ENCODE results near the gene LEAP2.

Gene LEAP2

DNA sequence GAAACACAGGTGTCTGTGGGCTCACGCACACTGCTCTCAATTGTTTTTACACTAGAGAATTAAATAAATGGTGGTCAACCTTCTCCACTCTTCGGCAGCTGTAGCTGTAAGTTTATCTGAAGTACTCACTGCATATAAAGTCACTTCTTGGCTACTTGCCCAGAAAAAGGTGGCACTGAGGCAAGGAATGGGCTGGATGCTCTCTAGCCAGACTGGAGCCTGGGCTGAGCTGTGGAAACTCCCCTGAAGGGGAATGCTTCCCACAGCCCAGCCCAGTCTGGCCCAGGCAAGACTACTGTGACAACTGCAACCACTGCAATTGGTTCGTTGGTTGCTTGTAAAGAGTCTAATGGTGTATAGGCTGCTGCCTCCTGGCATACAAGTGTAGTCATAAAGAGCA is 4.5 kb downstream of the LEAP2 start:
- no peak for DNase-seq (ENCODE audit: low spot score)

DNA sequence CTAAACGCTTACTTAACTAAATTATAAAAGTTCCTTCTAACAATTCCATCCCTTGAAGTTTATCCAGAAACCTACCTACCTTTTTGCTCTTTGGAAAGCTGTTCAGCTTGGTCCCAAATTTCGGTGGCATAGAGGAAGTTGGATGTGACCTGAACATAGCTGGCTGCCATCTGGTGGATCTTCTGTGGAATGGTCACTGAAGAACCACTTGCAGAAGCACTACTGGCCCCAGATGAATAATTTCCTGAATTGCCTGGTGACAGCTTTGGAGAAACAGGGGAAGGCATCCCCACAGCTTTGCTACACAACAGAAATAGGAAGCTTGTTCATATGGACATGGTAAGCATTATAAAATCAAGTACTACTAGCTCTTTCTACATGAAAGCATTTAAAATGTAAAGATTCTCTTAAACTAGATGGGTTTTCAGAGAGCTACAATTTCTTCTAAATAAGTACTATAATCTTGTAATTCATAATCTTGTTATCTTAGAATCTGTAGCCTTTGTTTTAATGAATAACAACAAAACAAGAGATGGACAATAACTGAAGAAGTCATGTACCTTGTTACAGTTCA is 9.9 kb downstream of the LEAP2 start:
- no peak for DNase-seq (ENCODE audit: low spot score)

DNA sequence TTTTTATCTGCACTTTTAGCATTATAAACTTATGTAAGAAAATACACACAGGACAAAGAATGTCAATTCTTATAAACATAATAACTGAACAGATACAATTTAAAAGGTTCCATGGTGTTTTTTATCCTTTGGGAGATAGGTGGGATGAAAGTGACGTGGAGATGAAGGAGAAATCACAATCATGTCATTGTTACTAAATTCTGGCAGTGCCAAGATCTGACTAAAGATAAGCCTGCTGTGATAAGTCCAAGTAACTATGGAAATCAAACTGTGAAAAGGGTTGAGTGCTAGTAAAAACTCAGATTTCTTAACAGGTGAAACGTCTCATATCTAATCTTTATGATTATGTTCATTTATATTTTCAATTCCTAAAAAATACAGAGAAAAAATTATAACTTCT is 11.1 kb downstream of the LEAP2 start:
- no peak for DNase-seq (ENCODE audit: low spot score)

DNA sequence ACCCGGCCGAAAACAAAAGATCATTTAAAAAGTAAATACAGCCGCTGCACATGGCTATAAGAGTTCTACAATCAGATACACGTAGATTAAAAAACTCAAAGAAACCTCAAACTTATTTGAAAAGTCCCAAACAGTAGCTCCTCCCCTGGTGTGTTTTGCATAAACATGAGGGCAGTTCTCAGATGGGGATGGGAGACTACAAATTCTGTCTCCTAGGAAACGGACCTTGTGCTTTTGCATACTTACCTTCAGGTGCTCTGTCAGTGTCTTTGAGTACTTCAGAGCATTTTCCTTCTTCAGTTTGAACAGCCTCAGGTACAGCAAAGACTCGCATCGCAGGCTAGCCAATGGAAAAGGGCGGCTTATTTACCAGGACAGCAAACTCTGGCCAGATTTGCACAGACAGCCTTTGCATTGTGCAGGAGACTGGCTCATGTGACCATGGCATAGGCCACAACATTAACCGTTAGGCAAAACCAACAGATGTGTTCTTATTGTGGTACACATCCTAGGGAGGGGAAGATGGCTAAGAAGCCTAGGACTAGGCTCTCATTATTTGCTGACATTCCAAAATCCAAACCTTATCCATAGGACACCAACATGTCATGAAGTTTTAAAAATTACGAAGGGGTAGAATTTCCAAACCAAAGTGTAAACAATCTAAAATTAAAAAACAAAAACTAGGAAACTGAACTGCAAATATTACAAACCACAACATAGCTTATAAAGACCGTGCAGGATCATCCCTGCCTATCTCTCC is 12.8 kb downstream of the LEAP2 start:
- no peak for DNase-seq (ENCODE audit: low spot score)

DNA sequence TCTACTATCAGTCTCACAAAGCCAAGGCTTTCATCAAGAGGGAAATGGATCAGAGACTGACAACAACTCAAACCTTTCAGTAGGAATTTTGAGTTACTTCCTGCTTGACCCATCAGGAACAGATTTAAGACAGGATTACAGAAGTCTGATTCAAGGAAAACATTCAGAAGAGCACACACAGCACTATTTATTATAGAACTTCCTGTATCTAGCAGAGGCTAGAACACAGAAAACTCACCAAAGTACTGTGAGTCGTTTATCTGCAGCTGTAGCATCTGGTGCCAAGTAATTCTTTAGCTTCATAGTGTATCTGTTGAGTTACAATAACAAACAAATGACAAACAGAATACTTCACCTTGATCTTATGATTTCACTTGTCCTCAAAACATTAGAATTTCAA is 13.8 kb downstream of the LEAP2 start:
- no peak for DNase-seq (ENCODE audit: low spot score)

DNA sequence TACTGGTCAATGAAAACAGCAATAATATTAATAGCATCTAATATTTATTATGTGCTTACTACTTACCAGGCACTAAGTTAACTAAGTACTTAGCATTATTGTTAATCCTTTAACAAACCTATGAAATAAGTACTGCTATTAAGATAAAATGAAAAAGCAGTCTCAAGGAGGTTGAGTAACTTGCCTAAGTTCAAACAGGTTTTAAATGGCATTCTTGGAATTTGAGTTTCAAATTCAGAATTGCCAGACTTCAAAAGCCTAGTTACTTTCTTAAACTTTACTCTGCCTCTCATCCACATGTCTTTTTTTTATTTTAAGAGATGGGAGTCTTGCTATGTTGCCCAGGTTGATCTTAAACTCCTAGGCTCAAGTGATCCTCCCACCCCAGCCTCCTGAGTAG is 16.0 kb downstream of the LEAP2 start:
- no peak for DNase-seq (ENCODE audit: low spot score)

DNA sequence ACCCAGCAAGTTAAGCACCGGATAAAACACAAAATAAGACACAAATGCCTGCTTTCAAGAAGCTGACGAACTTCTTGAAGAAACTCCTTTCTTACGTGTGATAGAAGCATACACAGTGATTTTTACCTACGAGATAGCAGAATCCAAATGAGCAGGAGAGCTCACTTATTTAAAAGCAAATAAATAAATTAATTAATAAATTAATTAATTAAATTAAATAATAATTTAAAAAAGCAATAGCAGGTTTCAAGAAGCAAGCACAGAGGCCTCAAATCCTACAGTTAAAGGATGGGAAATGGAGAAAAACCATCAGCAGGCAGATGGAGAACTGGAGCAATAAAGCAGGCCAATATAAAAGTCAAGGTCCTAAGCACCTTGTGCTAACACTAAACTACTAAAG is 17.3 kb downstream of the LEAP2 start:
- no peak for DNase-seq (ENCODE audit: low spot score)

DNA sequence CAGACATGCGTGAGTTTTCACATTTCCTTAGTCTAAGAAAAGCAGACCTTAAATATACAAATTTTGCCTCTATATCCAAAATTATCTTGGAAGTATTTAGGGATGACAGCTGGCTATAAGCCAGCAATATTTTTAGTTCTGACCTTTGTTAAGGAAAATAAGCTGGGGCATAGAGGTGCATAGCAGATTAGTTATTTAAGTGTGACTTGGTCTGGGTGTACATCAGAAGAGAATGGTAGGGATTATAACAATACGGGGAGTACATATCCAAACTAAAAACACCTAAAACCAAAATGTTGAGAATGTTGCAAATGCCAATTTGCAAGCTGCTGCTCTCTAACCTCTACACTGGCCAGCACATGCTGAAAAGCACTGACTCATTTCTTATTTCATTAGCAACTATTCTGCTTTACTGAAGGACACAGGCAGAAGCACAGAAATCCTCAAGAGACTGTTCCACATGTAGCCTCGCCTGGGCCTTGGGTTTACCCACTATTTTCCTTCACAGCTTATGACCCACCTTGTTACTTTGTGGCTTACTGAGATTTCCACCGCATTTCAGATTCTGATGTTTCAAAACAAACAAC is 22.3 kb downstream of the LEAP2 start:
- DNase-seq (ENCODE audit: low spot score) = no peak

DNA sequence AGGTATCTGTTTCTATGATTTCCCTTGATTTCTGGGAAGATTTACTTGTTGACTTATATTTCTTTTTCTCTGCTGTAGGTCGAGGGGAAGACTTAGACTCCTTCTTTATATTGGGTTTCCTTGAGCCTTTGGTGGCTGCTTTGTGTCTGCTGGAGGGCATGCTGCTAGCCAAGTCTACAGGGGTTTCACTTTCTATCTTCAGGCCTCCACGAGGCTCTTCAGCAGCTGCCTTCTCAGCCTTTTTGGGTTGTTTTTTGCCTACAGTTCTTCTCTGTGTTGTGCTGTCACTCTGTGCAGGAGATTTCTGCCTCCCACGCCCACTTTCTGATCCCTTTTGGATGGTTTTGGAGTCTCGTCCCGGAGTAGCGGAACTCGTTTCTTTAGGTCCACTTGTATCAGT is 23.2 kb downstream of the LEAP2 start:
- no peak for DNase-seq (ENCODE audit: low spot score)

DNA sequence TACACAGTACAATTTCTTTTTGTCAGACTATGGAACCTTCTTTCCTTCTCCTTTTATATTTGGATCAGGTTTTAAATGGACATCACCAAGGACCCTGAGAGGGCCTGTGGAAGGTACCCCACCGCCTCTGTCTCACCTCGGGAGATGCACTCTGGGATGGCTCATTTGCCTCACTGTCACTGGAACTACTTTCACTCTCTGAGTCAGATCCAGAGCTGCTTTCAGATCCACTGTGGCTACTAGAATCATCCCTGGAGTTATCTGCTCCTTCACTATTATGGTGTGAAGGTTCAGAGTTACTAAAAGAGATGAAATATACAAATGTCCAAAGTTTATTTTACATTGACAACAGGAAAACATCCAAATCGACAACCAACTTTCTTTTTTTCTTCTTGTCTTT is 24.6 kb downstream of the LEAP2 start:
- no peak for DNase-seq (ENCODE audit: low spot score)

DNA sequence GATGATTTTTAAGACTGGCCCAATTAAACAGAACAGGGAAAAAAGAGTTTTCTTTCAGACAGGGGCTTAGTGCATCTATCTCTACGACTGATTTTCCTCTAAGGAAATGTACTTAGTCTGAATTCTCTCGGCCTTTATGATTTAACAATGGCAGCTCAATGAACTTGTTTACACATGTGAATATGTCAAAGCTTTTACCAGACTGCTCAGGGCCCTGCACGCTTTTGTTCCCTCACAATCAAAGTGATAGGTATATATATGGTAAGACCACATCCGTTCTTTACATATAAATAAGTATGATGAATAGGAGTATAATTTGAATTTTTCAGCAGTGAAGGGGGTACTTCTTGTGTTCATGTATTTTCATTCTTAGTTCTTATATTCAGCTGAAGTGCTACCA is 27.6 kb downstream of the LEAP2 start:
- DNase-seq (ENCODE audit: low spot score) = no peak

DNA sequence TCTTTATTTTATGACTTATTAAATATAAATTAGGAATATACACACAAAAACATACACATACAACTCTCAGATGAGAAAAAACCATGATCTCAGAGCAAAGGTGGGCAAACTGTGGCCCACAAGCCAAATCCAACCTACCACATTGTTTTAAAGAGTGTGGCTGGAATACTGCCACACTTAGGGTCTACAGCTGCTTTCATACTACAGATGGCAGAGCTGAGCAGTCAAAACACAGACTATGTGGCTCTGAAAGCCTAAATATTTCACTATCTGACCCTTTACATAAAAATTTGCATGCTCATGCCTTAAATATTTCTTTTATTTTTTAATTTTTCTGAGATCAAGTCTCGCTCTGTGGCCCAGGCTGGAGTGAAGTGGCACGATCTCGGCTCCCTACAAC is 28.3 kb downstream of the LEAP2 start:
- DNase-seq (ENCODE audit: low spot score) = no peak

DNA sequence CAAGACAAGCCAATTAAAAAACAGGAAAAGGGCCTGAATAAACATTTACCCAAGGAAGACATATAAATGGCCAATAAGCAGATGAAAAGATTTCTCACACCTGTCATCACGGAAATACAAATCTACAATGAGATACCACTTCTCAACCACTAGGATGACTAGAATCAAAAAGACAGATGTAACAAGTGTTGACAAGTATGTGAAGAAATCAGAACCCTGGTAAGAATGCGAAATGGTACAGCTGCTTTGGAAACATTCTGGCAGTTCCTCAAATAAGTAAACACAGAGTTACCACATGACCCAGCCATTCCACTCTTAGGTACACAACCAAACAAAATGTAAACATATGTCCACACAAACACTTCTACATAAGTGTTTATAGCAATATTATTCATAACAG is 32.5 kb downstream of the LEAP2 start:
- no peak for DNase-seq (ENCODE audit: low spot score)

DNA sequence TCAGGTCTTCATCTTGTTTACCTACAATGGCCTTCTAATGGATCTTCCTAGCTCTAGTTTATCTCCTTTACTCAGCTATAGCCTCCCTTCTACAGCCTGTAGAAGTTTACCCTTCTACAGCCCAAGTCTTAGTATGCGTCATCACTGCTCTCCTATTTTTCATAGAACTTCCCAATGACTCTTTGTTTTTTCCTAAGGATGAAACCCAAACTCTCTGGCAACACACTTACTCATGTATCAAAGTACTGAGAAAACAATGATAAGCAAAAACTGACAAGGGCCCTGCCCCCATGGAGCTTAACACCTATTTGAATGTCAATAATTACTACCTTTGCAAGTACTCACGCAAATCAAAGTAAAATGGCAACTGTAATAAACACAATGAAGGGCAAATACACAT is 33.7 kb downstream of the LEAP2 start:
- DNase-seq (ENCODE audit: low spot score) = no peak

DNA sequence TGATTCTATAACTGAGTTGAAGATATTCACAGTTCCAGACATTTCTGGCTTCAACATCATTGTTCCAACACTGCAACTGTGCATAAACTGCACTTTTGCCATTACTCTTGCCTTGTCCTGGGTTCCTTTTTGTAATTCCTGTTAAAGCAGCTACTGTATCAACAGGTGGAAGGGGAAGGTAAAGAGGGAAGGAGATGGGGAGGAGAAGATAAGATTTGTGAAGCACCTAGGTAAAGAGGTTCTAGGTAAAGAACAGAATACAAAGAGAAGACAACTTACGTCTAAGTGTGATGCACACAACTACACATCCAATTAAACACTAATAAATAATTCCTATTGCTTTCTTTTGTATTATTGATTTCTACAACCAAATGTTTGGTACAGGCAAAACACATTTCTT is 36.2 kb downstream of the LEAP2 start:
- no peak for DNase-seq (ENCODE audit: low spot score)

DNA sequence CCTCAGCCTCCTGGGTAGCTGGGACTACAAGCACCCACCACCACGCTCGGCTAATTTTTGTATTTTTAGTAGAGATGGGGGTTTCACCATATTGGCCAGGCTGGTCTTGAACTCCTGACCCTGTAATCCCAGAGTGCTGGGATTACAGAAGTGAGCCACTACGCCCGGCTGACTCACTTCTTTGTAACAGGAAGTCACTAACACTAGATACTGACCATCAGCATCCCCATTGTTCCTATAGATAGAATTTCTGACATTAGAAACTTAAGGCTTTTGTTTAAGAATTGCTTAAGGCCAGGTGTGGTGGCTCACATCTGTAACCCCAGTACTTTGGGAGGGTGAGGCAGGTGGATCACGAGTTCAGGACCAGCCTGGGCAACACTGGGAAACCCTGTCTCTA is 42.2 kb downstream of the LEAP2 start:
- no peak for DNase-seq (ENCODE audit: low spot score)

DNA sequence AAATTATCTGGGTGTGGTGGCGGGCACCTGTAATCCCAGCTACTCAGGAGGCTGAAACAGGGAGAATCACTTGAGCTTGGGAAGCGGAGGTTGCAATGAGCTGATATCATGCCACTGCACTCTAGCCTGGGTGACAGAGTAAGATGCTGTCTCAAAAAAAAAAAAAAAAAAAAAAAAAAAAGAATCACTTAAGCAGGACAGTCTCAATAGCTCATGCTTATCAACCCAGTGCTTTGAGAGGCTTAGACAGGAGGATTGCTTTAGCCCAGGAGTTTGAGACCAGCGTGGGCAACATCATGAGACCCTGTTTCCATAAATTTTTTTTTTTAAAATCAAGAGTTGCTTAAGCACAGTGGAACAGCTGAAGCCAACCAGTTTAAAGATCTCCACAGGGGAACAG is 42.6 kb downstream of the LEAP2 start:
- no peak for DNase-seq (ENCODE audit: low spot score)

Data from left forelimb (tissue), 1 donor.